Endothelial cell of umbilical vein (primary cell): ENCODE data around the gene TMEM52B. TPM values are rescaled to one million over a fixed set of nuclear protein-coding genes. Genes with fewer than 3 reads are reported as not detected.
A peak's percentile ranks its signal among the peaks of the same experiment; 100 is the strongest.

Source experiments
- BruUV-seq: library from RNA; stranded (reverse); fragments of 400-500 nt; replicated peaks from 2 replicates; lab custom pipeline; 2021; lab: Mats Ljungman, UMichigan
- CTCF ChIA-PET: fragments of 300-600, 350-600 bp; sonication (Branson Sonifier 250); formaldehyde crosslinking; loops from one replicate; lab custom pipeline; 2021; ENCODE audit warnings: antibody characterized with exemption, inconsistent platforms; lab: Charles Lee
- POLR2A ChIA-PET: fragments of 300-600, 350-600 bp; sonication (Branson Sonifier 250); formaldehyde crosslinking; loops from one replicate; lab custom pipeline; 2021; ENCODE audit warnings: antibody characterized with exemption, inconsistent platforms; lab: Charles Lee
- DNase-seq: peaks from one replicate; pipeline ENCODE4 v3.0.0-alpha.2; 2011; ENCODE audit warnings: low read depth, low spot score
- FAIRE-seq: peaks from 2 replicates; lab custom pipeline; 2011; peaks lifted over from hg19 to GRCh38; lab: Jason Lieb, UNC
- H2AFZ ChIP-seq: 2 replicates; pipeline ENCODE4 v1.6.0; 2012; ENCODE audit warnings: low read depth, low read length, control low read depth, inconsistent platforms
- H3K27ac ChIP-seq: 2 replicates; pipeline ENCODE4 v1.5.1; 2011; ENCODE audit warnings: low read depth, mild to moderate bottlenecking, control low read depth, low read length, moderate library complexity; ENCODE audit not compliant: insufficient read depth
- H3K27me3 ChIP-seq, 2 experiments: 2 replicates each; pipeline versions ENCODE4 v1.6.0 to v1.6.1; 2011; ENCODE audit warnings: low read length in 2 of 2, mixed read lengths in 1 of 2; ENCODE audit not compliant: control insufficient read depth in 2 of 2, insufficient read depth in 2 of 2
- H3K36me3 ChIP-seq, 2 experiments: 2 replicates in 1 of 2; 3 replicates in 1 of 2; pipeline ENCODE4 v1.5.1; 2011; ENCODE audit warnings: low read length in 2 of 2, mild to moderate bottlenecking in 1 of 2, moderate library complexity in 1 of 2; ENCODE audit not compliant: control insufficient read depth in 2 of 2, insufficient read depth in 2 of 2; ENCODE audit errors: extremely low read depth in 1 of 2
- H3K4me1 ChIP-seq: 3 replicates; pipeline ENCODE4 v1.5.1; 2011; ENCODE audit warnings: mild to moderate bottlenecking, low read length; ENCODE audit not compliant: control insufficient read depth, insufficient read depth; ENCODE audit errors: extremely low read depth
- H3K4me2 ChIP-seq: 2 replicates; pipeline ENCODE4 v1.6.1; 2011; ENCODE audit warnings: low read length, control low read depth, mixed read lengths; ENCODE audit not compliant: insufficient read depth
- H3K4me3 ChIP-seq, 3 experiments: fragments of 200-600 bp in 1 of 3; sonication (generic), shearing (Covaris generic) in 1 of 3; replicated peaks in 1 of 3; 2 replicates each; pipeline ENCODE4 v1.5.1; 2011 to 2016; ENCODE audit warnings: control low read depth in 3 of 3, low read length in 3 of 3, mild to moderate bottlenecking in 2 of 3, inconsistent platforms in 1 of 3, low read depth in 1 of 3, moderate library complexity in 1 of 3; ENCODE audit not compliant: insufficient read depth in 1 of 3
- H3K79me2 ChIP-seq: 2 replicates; pipeline ENCODE4 v1.6.0; 2012; ENCODE audit warnings: low read length, inconsistent platforms; ENCODE audit not compliant: control insufficient read depth, insufficient read depth
- H3K9ac ChIP-seq: replicated peaks from 2 replicates; pipeline ENCODE3; 2011; ENCODE audit warnings: low read length, control low read depth; ENCODE audit not compliant: insufficient read depth; ENCODE audit errors: extremely low read depth
- H3K9me1 ChIP-seq: replicated peaks from 3 replicates; pipeline ENCODE4 v1.6.0; 2011; ENCODE audit warnings: mild to moderate bottlenecking, low read length; ENCODE audit not compliant: control insufficient read depth, insufficient read depth; ENCODE audit errors: extremely low read depth
- H3K9me3 ChIP-seq: replicated peaks from 2 replicates; pipeline ENCODE4 v1.5.1; 2012; ENCODE audit warnings: low read length, inconsistent platforms; ENCODE audit not compliant: control insufficient read depth, insufficient read depth
- H4K20me1 ChIP-seq: replicated peaks from 2 replicates; pipeline ENCODE3; 2011; ENCODE audit warnings: mild to moderate bottlenecking, low read length; ENCODE audit not compliant: control insufficient read depth, insufficient read depth; ENCODE audit errors: extremely low read depth
- EZH2 ChIP-seq: IDR thresholded peaks from 2 replicates; pipeline ENCODE4 v1.6.1; 2012; ENCODE audit warnings: borderline replicate concordance, low read depth, mild to moderate bottlenecking, moderate library complexity, low read length, inconsistent platforms; ENCODE audit not compliant: severe bottlenecking
- FOS ChIP-seq: IDR thresholded peaks from 2 replicates; pipeline ENCODE4 v1.6.1; 2011; ENCODE audit warnings: mild to moderate bottlenecking, low read length, moderate library complexity, borderline replicate concordance; ENCODE audit not compliant: insufficient read depth
- POLR2AphosphoS5 ChIP-seq: IDR thresholded peaks from 2 replicates; pipeline ENCODE4 v1.6.1; 2012; ENCODE audit warnings: low read depth, mild to moderate bottlenecking, control low read depth, low read length, moderate library complexity; ENCODE audit not compliant: insufficient read depth
- dilution Hi-C: fragments of 300-500 bp; cut with MboI; formaldehyde crosslinking; loops from one replicate; pipeline ENCODE4 v1.15.0; 2019; ENCODE audit warnings: low sequenced_read_pairs; ENCODE audit not compliant: extremely low pct_ligation_motif_present
- intact Hi-C: fragments of 100-400 bp; cut with micrococcal nuclease; formaldehyde crosslinking; loops from one replicate; pipeline ENCODE4 v1.10.0; 2022
- polyA plus RNA-seq, 4 experiments: library from polyadenylated mRNA; depleted of rRNA in 3 of 4; stranded (reverse) in 3 of 4; unstranded in 1 of 4; fragments of >200 nt; gene quantifications; 2 replicates each; pipeline versions ENCODE4 v1.2.1 to v1.2.3, GENCODE V29; 2011 to 2012; ENCODE audit warnings: missing spikeins in 1 of 4
- total RNA-seq: library from RNA; stranded (reverse); gene quantifications from 2 replicates; pipeline ENCODE4 v1.2.3, GENCODE V29; 2021
- TF ChIP-seq, protein P1 (sequence below), 2 donors: IDR thresholded peaks; 1 replicate in 1 of 2; 2 replicates in 1 of 2; pipeline ENCODE4 v1.5.1; 2011; ENCODE audit warnings: low read length in 2 of 2, mild to moderate bottlenecking in 2 of 2, moderate library complexity in 2 of 2, control low read depth in 1 of 2, inconsistent platforms in 1 of 2, low read depth in 1 of 2; ENCODE audit not compliant: insufficient read depth in 1 of 2; ENCODE audit errors: extremely low read depth in 1 of 2

TMEM52B gene
- total and polyA plus RNA-seq, 2 donors (not counting 3 experiments of a cell fraction or from before 2014, with no cell fraction given): 0.24 TPM; not detected in 1

DNA sequence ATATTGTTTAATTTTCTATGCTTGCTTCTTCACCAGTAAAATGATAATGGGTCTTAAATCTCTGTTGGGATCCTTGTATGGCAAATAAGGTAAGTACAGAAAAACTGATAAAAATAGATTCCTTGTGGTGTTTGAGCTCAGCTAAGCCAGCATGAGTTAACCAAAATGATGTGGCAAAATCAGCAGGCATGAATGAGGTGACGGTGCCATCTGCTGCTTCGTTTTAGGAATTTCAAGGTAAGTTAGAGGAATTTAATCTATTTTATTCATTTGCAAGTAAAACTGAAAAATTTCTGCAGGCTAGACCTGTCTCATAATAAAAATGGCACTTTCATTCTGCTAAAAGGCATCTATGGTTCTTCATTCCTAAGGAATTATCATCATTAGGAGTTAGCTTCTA lies 38.8 kb upstream of the TMEM52B start:
- intact Hi-C loops (loop anchor here (1.0 to 2.0 kb wide), 7 partner anchors 41 to 390 kb away; partner anchors contain the start of genes CLEC12B and CLEC1A), dilution Hi-C loops (no loop called here)
- Histone ChIP-seq H3K4me3 (no peak overlapping the region), H3K9me3 (no peaks in the 10 kb centered on the region), H3K4me2 (no peak overlapping the region), H3K36me3 (no peaks in the 10 kb centered on the region), H3K79me2 (no peaks in the 10 kb centered on the region), H3K27me3 (no peaks in the 10 kb centered on the region), H3K4me1 (no peaks in the 10 kb centered on the region), H3K9ac (no peak overlapping the region), H3K27ac (no peak overlapping the region), H2AFZ (no peak overlapping the region), H3K9me1 (no peaks in the 10 kb centered on the region), H4K20me1 (no peaks in the 10 kb centered on the region)
- ChIA-PET CTCF (interaction anchor here (0.7 to 5.9 kb wide), 25 partner anchors 10 to 422 kb away, joined by 3 to 94 read pairs (median 7); partner anchors contain the start of genes CLEC12B, CLEC1A, CLEC7A and CLEC9A), POLR2A (interaction anchor here (0.6 kb wide), 1 partner anchor 71 kb away, joined by 3 read pairs; no protein-coding TSS in a partner anchor)
- BruUV-seq: no TSS peak
- no peak for TF ChIP-seq POLR2AphosphoS5
- TF ChIP-seq, protein P1, sequence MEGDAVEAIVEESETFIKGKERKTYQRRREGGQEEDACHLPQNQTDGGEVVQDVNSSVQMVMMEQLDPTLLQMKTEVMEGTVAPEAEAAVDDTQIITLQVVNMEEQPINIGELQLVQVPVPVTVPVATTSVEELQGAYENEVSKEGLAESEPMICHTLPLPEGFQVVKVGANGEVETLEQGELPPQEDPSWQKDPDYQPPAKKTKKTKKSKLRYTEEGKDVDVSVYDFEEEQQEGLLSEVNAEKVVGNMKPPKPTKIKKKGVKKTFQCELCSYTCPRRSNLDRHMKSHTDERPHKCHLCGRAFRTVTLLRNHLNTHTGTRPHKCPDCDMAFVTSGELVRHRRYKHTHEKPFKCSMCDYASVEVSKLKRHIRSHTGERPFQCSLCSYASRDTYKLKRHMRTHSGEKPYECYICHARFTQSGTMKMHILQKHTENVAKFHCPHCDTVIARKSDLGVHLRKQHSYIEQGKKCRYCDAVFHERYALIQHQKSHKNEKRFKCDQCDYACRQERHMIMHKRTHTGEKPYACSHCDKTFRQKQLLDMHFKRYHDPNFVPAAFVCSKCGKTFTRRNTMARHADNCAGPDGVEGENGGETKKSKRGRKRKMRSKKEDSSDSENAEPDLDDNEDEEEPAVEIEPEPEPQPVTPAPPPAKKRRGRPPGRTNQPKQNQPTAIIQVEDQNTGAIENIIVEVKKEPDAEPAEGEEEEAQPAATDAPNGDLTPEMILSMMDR (IDR thresholded peaks at IDR 0.05; ENCODE audit: extremely low read depth in 1 of 2, insufficient read depth in 1 of 2, low read depth in 1 of 2, low read length in 2 of 2): peak; percentile 39 to 40
- FAIRE-seq (peak; percentile 62), DNase-seq (peak; percentile 84)

DNA sequence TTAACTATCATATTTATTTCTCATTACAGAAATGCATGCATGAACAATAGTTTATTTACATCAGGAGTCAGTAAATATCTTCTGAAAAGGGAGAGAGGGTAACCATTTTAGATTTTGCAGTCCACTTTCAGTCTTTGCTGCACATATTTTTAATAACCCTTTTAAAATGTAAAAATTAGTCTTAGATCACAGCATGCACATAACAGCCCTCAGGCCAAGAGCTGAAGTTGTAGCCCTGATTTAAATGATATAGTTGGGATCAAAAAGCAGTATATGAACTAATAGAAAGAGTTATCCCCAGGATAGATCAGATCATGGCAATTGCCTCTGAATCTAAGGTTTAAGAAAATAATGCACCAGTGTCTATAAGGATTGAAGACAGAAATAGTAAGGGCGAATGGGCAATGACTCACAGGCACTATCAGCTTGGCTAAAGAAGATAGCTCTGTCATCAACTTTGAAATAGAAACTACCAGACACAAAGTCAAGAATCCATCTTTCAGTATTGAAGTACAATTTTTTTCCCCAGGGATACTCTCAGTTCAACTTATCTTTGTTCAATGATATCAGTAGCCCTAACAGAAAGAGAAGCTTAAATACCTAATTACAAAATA lies 35.7 kb upstream of the TMEM52B start:
- FAIRE-seq: no peak
- peak; percentile 32 for TF ChIP-seq FOS
- no peak for TF ChIP-seq EZH2
- no peaks in the 10 kb centered on the region for H3K9me3 ChIP-seq
- no peaks in the 10 kb centered on the region for H3K27me3 ChIP-seq
- intact Hi-C loops (no loop called here), dilution Hi-C loops (no loop called here)
- no peak overlapping the region for H2AFZ ChIP-seq
- DNase-seq: peak; percentile 23
- H3K4me3 ChIP-seq: no peak overlapping the region
- no peak overlapping the region for H3K9ac ChIP-seq
- H3K9me1 ChIP-seq: no peaks in the 10 kb centered on the region
- no peaks in the 10 kb centered on the region for H3K4me1 ChIP-seq
- no peaks in the 10 kb centered on the region for H4K20me1 ChIP-seq
- H3K36me3 ChIP-seq: no peaks in the 10 kb centered on the region
- POLR2A ChIA-PET: interaction anchor here (0.6 kb wide), 1 partner anchor 111 kb away, joined by 4 read pairs; no protein-coding TSS in a partner anchor
- BruUV-seq: no TSS peak
- H3K4me2 ChIP-seq: no peak overlapping the region
- no peak overlapping the region for H3K27ac ChIP-seq
- CTCF ChIA-PET: interaction anchor here (0.8 to 5.9 kb wide), 11 partner anchors 10 to 400 kb away, joined by 3 to 88 read pairs (median 6); partner anchors contain the start of gene CLEC12B
- H3K79me2 ChIP-seq: no peaks in the 10 kb centered on the region
